SK-N-MC (cell line): Measurements from ENCODE around the gene PARP9.
"Not testable (repeated sequence)": the region's sequence is repeated elsewhere in the genome, so short reads cannot be mapped to it uniquely, and the experiment has no call there.

Experiments
- DNase-seq: peaks from one replicate; pipeline ENCODE4 v3.0.0-alpha.2; 2011; ENCODE audit warnings: low read depth, low spot score
- H3K27ac ChIP-seq: fragments of 200-600 bp; sonication (generic); 2 replicates; pipeline ENCODE4 v1.5.1; 2016; ENCODE audit warnings: mixed run types
- H3K36me3 ChIP-seq: fragments of 200-600 bp; sonication (generic); 2 replicates; pipeline ENCODE4 v1.6.1; 2017; ENCODE audit warnings: antibody characterized with exemption, low read length, mixed read lengths; ENCODE audit not compliant: insufficient read depth
- H3K4me3 ChIP-seq: fragments of 200-600 bp; sonication (generic); 2 replicates; pipeline ENCODE4 v1.5.1; 2016
- H3K9ac ChIP-seq: fragments of 200-600 bp; sonication (generic); 2 replicates; pipeline ENCODE4 v1.8.0; 2017; ENCODE audit warnings: mixed run types, mixed read lengths; ENCODE audit not compliant: insufficient read length
- H3K9me3 ChIP-seq: fragments of 200-600 bp; sonication (generic); 2 replicates; pipeline ENCODE4 v1.6.1; 2017; ENCODE audit warnings: low read depth, mild to moderate bottlenecking, antibody characterized with exemption, low read length, moderate library complexity, mixed read lengths
- EZH2 ChIP-seq: fragments of 200-600 bp; sonication (generic); IDR thresholded peaks from one replicate; pipeline ENCODE4 v1.6.1; 2017; ENCODE audit warnings: antibody characterized with exemption
- FOXP2 ChIP-seq: optimal IDR thresholded peaks from 2 replicates; pipeline ENCODE3; 2011; ENCODE audit warnings: mild to moderate bottlenecking, moderate library complexity; ENCODE audit not compliant: insufficient read depth; ENCODE audit errors: extremely low read length, control extremely low read depth
- POLR2AphosphoS5 ChIP-seq: IDR thresholded peaks from 2 replicates; pipeline ENCODE4 v1.6.1; 2012; ENCODE audit warnings: mild to moderate bottlenecking, low read depth, low read length, borderline replicate concordance

Gene PARP9

GRCh38 chr3:122580470-122580869, 16.4 kb upstream of the PARP9 start:
- Histone ChIP-seq H3K27ac (no peak overlapping the region), H3K36me3 (no peaks in the 10 kb centered on the region), H3K9me3 (no peaks in the 10 kb centered on the region; the same call in 1 of the 2 replicates), H3K4me3 (no peak overlapping the region), H3K9ac (no peak overlapping the region)
- no peak for TF ChIP-seq FOXP2
- no peak for TF ChIP-seq EZH2
- no peak for TF ChIP-seq POLR2AphosphoS5
- DNase-seq: no peak

- DNase-seq: no peak
- TF ChIP-seq FOXP2: no peak
- TF ChIP-seq EZH2: no peak
- TF ChIP-seq POLR2AphosphoS5: no peak
- Histone ChIP-seq H3K36me3 (no peaks in the 10 kb centered on the region), H3K9ac (no peak overlapping the region), H3K27ac (no peak overlapping the region), H3K4me3 (no peak overlapping the region), H3K9me3 (no peaks in the 10 kb centered on the region; the same call in 1 of the 2 replicates)
Measured at GRCh38 chr3:122578069-122578740, 14.1 kb upstream of the PARP9 start.

DNA sequence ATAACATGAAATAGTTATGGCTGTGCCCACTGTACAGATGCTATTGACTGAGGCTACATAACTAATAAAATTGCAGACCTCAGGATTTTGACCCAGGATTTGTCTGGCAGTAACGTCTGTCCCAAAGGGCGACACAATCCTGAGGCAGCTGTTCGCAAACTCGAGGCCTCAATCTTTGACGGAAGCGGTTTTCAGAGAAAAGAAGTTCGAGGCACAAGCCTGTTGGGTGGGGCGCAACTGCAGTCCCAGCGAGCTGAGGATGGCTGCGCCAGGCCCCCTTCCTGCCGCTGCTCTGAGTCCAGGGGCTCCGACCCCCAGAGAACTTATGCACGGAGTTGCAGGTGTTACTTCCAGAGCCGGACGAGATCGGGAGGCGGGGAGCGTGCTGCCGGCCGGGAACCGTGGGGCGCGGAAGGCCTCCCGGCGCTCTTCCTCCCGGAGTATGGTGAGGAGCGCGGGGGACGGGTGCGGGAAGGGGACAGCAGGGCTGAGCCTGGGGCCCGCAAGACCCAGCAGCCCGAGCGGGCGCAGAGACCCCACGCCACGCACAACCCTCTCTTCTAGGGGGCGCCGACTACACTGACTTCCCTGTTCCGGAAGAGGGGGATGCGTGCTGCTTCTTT, 13.4 kb upstream of the PARP9 start, which contains the start of gene PARP15:
PARP15 (plus strand) TSS at position 242 of the 623 bp plus-strand sequence; CDS start at position 260, 18 bp downstream.
- Histone ChIP-seq H3K9ac (no peak within 1 kb of the TSS), H3K4me3 (no peak within 1 kb of the TSS), H3K27ac (no peak within 1 kb of the TSS), H3K9me3 (no peaks in the 10 kb centered on the region; the same call in 1 of the 2 replicates), H3K36me3 (no peaks in the 10 kb centered on the region)
- TF ChIP-seq EZH2: no peak
- no peak for TF ChIP-seq FOXP2
- no peak for TF ChIP-seq POLR2AphosphoS5
- no peak for DNase-seq

GRCh38 chr3:122576174-122576940, 12.3 kb upstream of the PARP9 start:
- H3K4me3 ChIP-seq: no peak overlapping the region
- no peak overlapping the region for H3K9ac ChIP-seq
- no peak for DNase-seq
- no peak for TF ChIP-seq POLR2AphosphoS5
- no peak for TF ChIP-seq EZH2
- no peak for TF ChIP-seq FOXP2
- no peak overlapping the region for H3K27ac ChIP-seq
- no peaks in the 10 kb centered on the region for H3K9me3 ChIP-seq
- no peaks in the 10 kb centered on the region for H3K36me3 ChIP-seq

DNA sequence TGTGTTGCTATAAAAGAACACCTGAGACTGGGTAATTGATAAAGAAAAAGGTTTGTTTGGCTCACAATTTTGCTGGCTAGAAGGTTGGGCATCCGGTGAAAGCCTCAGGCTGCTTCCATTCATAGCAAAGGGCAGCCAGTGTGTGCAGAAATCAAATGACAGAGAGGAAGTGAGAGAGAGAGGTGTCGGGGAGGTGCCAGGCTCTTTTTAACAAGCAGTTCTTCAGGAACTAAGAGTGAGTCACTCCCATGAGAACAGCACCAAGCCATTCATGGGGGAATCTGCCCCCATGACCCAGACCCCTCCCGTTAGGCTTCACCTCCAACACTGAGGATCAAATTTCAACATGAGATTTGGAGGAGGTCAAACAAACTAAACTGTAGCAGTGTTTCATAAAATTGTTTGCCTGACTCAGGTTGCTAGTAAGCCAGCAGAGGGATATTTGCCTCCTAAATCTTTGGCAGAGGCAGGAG, 8.9 kb upstream of the PARP9 start:
- Histone ChIP-seq H3K4me3 (no peak overlapping the region), H3K9me3 (no peaks in the 10 kb centered on the region), H3K36me3 (no peaks in the 10 kb centered on the region), H3K27ac (no peak overlapping the region), H3K9ac (no peak overlapping the region)
- TF ChIP-seq POLR2AphosphoS5 (no peak), EZH2 (no peak), FOXP2 (no peak)
- DNase-seq: no peak

GRCh38 chr3:122568755-122569154, 4.7 kb upstream of the PARP9 start:
- TF ChIP-seq EZH2 (no peak), FOXP2 (no peak)
- H3K36me3 ChIP-seq: no peaks in the 10 kb centered on the region
- H3K9ac ChIP-seq: no peak overlapping the region
- H3K9me3 ChIP-seq: no peaks in the 10 kb centered on the region
- no peak overlapping the region for H3K27ac ChIP-seq
- DNase-seq: no peak
- no peak overlapping the region for H3K4me3 ChIP-seq

- not testable (repeated sequence) for DNase-seq, H3K9ac ChIP-seq, H3K36me3 ChIP-seq, H3K9me3 ChIP-seq, H3K27ac ChIP-seq, H3K4me3 ChIP-seq
Measured at GRCh38 chr3:122568131-122568530, 4.0 kb upstream of the PARP9 start.

DNA sequence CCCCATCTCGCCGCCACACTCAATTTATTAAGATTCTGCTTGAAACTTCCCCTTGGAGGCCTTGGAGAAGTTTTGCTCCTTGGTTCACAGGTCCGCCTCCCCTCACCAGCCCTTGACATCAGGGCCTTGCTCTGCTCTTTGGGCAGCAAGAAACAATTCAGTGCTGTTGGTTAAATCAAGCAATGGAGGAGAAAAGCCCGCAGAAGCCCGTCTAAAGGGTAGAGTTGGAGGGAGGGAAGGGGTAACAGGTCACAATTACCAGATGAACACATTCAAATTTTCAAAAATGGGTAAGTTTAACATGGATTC, 429 bp downstream of the PARP9 start:
- Histone ChIP-seq H3K9ac (peak overlapping the region; percentile 59), H3K9me3 (no peaks in the 10 kb centered on the region), H3K27ac (no peak overlapping the region), H3K4me3 (peak overlapping the region; percentile 73), H3K36me3 (no peaks in the 10 kb centered on the region)
- DNase-seq: no peak
- TF ChIP-seq FOXP2: no peak
- TF ChIP-seq POLR2AphosphoS5: no peak
